Keratinocyte (primary cell): ENCODE data around the gene ARFGEF3. TPM values are rescaled to one million over a fixed set of nuclear protein-coding genes. Genes with fewer than 3 reads are reported as not detected.
A peak's percentile ranks its signal among the peaks of the same experiment; 100 is the strongest.
"Not testable (repeated sequence)": the region's sequence is repeated elsewhere in the genome, so short reads cannot be mapped to it uniquely, and the experiment has no call there.

Experiments used
- DNase-seq: peaks from one replicate; pipeline ENCODE4 v3.0.0-alpha.2; 2011; ENCODE audit warnings: low read depth, missing footprints, low spot score
- FAIRE-seq: peaks from 2 replicates; lab custom pipeline; 2011; peaks lifted over from hg19 to GRCh38; lab: Jason Lieb, UNC
- H2AFZ ChIP-seq: 2 replicates; pipeline ENCODE4 v1.6.0; 2012; ENCODE audit warnings: low read length, control low read depth, inconsistent platforms; ENCODE audit not compliant: control insufficient read depth
- H3K27ac ChIP-seq: 2 replicates; pipeline ENCODE4 v1.5.1; 2011; ENCODE audit warnings: low read length; ENCODE audit not compliant: control insufficient read depth, insufficient read depth
- H3K27me3 ChIP-seq: 3 replicates; pipeline ENCODE4 v1.6.0; 2011; ENCODE audit warnings: low read length; ENCODE audit not compliant: control insufficient read depth, insufficient read depth; ENCODE audit errors: extremely low read depth
- H3K36me3 ChIP-seq, 2 experiments: 2 replicates in 1 of 2; 3 replicates in 1 of 2; pipeline ENCODE4 v1.5.1; 2011; ENCODE audit warnings: low read length in 2 of 2, mild to moderate bottlenecking in 1 of 2; ENCODE audit not compliant: control insufficient read depth in 2 of 2, insufficient read depth in 2 of 2; ENCODE audit errors: extremely low read depth in 1 of 2
- H3K4me1 ChIP-seq: 3 replicates; pipeline ENCODE4 v1.5.1; 2011; ENCODE audit warnings: low read length; ENCODE audit not compliant: control insufficient read depth, insufficient read depth; ENCODE audit errors: extremely low read depth
- H3K4me2 ChIP-seq: 3 replicates; pipeline ENCODE4 v1.6.0; 2011; ENCODE audit warnings: low read depth, low read length; ENCODE audit not compliant: control insufficient read depth, insufficient read depth; ENCODE audit errors: extremely low read depth
- H3K4me3 ChIP-seq, 3 experiments: fragments of 200-600 bp in 1 of 3; sonication (generic) in 1 of 3; 2 replicates in 2 of 3; 3 replicates in 1 of 3; pipeline ENCODE4 v1.5.1; 2011 to 2016; ENCODE audit warnings: low read length in 3 of 3, mild to moderate bottlenecking in 3 of 3, control low read depth in 2 of 3, inconsistent platforms in 1 of 3, low read depth in 1 of 3, mixed read lengths in 1 of 3, mixed run types in 1 of 3, moderate library complexity in 1 of 3; ENCODE audit not compliant: control insufficient read depth in 2 of 3, insufficient read depth in 2 of 3; ENCODE audit errors: extremely low read depth in 1 of 3
- H3K79me2 ChIP-seq: 2 replicates; pipeline ENCODE4 v1.6.0; 2012; ENCODE audit warnings: low read length; ENCODE audit not compliant: control insufficient read depth, insufficient read depth
- H3K9ac ChIP-seq: 3 replicates; pipeline ENCODE4 v1.6.0; 2011; ENCODE audit warnings: low read length; ENCODE audit not compliant: control insufficient read depth, insufficient read depth; ENCODE audit errors: extremely low read depth
- H3K9me1 ChIP-seq: 3 replicates; pipeline ENCODE4 v1.6.0; 2011; ENCODE audit warnings: low read length; ENCODE audit not compliant: control insufficient read depth, insufficient read depth; ENCODE audit errors: extremely low read depth
- H3K9me3 ChIP-seq: 2 replicates; pipeline ENCODE4 v1.5.1; 2012; ENCODE audit warnings: low read depth, low read length; ENCODE audit not compliant: control insufficient read depth
- H4K20me1 ChIP-seq: 3 replicates; pipeline ENCODE4 v1.6.0; 2011; ENCODE audit warnings: low read length; ENCODE audit not compliant: control insufficient read depth, insufficient read depth; ENCODE audit errors: extremely low read depth
- CTCF ChIP-seq, 3 experiments: IDR thresholded peaks in 1 of 3; conservative IDR thresholded peaks in 1 of 3; optimal IDR thresholded peaks in 1 of 3; 2 replicates in 2 of 3; 3 replicates in 1 of 3; pipeline versions ENCODE3 to v1.5.1; 2011; ENCODE audit warnings: low read length in 3 of 3, mild to moderate bottlenecking in 3 of 3, moderate library complexity in 2 of 3, control low read depth in 1 of 3, inconsistent platforms in 1 of 3; ENCODE audit not compliant: insufficient read depth in 2 of 3; ENCODE audit errors: extremely low read depth in 1 of 3
- EZH2 ChIP-seq: IDR thresholded peaks from one replicate; pipeline ENCODE4 v1.6.1; 2012; ENCODE audit warnings: inconsistent platforms, mild to moderate bottlenecking, low read length, moderate library complexity
- dilution Hi-C: fragments of 300-500 bp; cut with MboI; formaldehyde crosslinking; loops from one replicate; pipeline ENCODE4 v1.7.0; 2020; ENCODE audit warnings: low sequenced_read_pairs; ENCODE audit not compliant: extremely low pct_ligation_motif_present
- polyA plus RNA-seq, 5 experiments: library from polyadenylated mRNA; depleted of rRNA in 3 of 5; stranded (reverse) in 3 of 5; stranded (forward) in 1 of 5; unstranded in 1 of 5; fragments of >200 nt; gene quantifications; 1 replicate in 1 of 5; 2 replicates in 3 of 5; 3 replicates in 1 of 5; pipeline versions ENCODE4 v1.2.1 to v1.2.3, GENCODE V29; 2011 to 2012; ENCODE audit warnings: missing spikeins in 2 of 5, low read depth in 1 of 5, low replicate concordance in 1 of 5

Gene ARFGEF3
- polyA plus RNA-seq, 1 donor (not counting 4 experiments of a cell fraction or from before 2014, with no cell fraction given): 0.09 TPM

- Histone ChIP-seq H3K27me3 (no peaks in the 10 kb centered on the region), H3K4me3 (no peak overlapping the region), H3K9me1 (no peaks in the 10 kb centered on the region), H3K4me1 (peaks cover 19% of the 10 kb centered on the region), H3K9me3 (no peaks in the 10 kb centered on the region), H4K20me1 (no peaks in the 10 kb centered on the region), H2AFZ (no peak overlapping the region), H3K4me2 (no peak overlapping the region), H3K9ac (no peak overlapping the region), H3K27ac (peak overlapping the region; percentile 63), H3K36me3 (no peaks in the 10 kb centered on the region), H3K79me2 (no peaks in the 10 kb centered on the region)
- dilution Hi-C loops: no loop called here
- FAIRE-seq (peak; percentile 81), DNase-seq (peak; percentile 58)
- peak; percentile 73 to 85 (median 80) for TF ChIP-seq CTCF (optimal IDR thresholded peaks at IDR 0.05 in 1 of 3, IDR thresholded peaks at IDR 0.05 in 1 of 3, conservative IDR thresholded peaks at IDR 0.05 in 1 of 3; ENCODE audit: extremely low read depth in 1 of 3, insufficient read depth in 2 of 3, low read length in 3 of 3)
- no peak for TF ChIP-seq EZH2
Observed at GRCh38 chr6:138287144-138287955, 125.6 kb downstream of the ARFGEF3 start.

- H3K4me1 ChIP-seq: peaks cover 19% of the 10 kb centered on the region
- H3K36me3 ChIP-seq, H2AFZ ChIP-seq, H4K20me1 ChIP-seq, H3K9me3 ChIP-seq, dilution Hi-C loops, H3K4me3 ChIP-seq, H3K79me2 ChIP-seq, H3K9me1 ChIP-seq, H3K27me3 ChIP-seq, H3K9ac ChIP-seq: not testable (repeated sequence)
- DNase-seq (peak; percentile 86), FAIRE-seq (peak; percentile 96)
- H3K27ac ChIP-seq: peak overlapping the region; percentile 63
- H3K4me2 ChIP-seq: peak overlapping the region; percentile 0
Observed at GRCh38 chr6:138288428-138289085, 126.8 kb downstream of the ARFGEF3 start.
